Measurements from ENCODE around the gene TSPEAR.
"Not testable (repeated sequence)": the region's sequence is repeated elsewhere in the genome, so short reads cannot be mapped to it uniquely, and the experiment has no call there.

TSPEAR gene

GRCh38 chr21:44702111-44702972 is 9.0 kb downstream of the TSPEAR start:
- DNase-seq (ENCODE audit: low read depth), result no peak

- no peak for DNase-seq (ENCODE audit: low read depth)
Observed at GRCh38 chr21:44701541-44701940, 9.8 kb downstream of the TSPEAR start.

- DNase-seq (ENCODE audit: low read depth), result no peak
Observed at GRCh38 chr21:44701023-44701400, 10.4 kb downstream of the TSPEAR start.

- DNase-seq (ENCODE audit: low read depth), result no peak
Observed at GRCh38 chr21:44700101-44701022, 11.0 kb downstream of the TSPEAR start.

GRCh38 chr21:44699502-44700001 is 11.8 kb downstream of the TSPEAR start:
- DNase-seq (ENCODE audit: low read depth), result no peak

- DNase-seq (ENCODE audit: low read depth), result no peak
Observed at GRCh38 chr21:44697811-44698734, 13.3 kb downstream of the TSPEAR start.

- DNase-seq (ENCODE audit: low read depth), result not testable (repeated sequence)
Observed at GRCh38 chr21:44697172-44697810, 14.1 kb downstream of the TSPEAR start, which contains the start of gene KRTAP10-12. TSS of gene KRTAP10-12 (plus strand) at chr21:44697172. CDS start at chr21:44697202, 30 bp downstream.

GRCh38 chr21:44696572-44696971 is 14.8 kb downstream of the TSPEAR start:
- no peak for DNase-seq (ENCODE audit: low read depth)

- no peak for DNase-seq (ENCODE audit: low read depth)
Observed at GRCh38 chr21:44695641-44696040, 15.7 kb downstream of the TSPEAR start.

- DNase-seq (ENCODE audit: low read depth), result no peak
Observed at GRCh38 chr21:44695184-44695583, 16.2 kb downstream of the TSPEAR start.

- DNase-seq (ENCODE audit: low read depth), result no peak
Observed at GRCh38 chr21:44694776-44695175, 16.6 kb downstream of the TSPEAR start.

- no peak for DNase-seq (ENCODE audit: low read depth)
Observed at GRCh38 chr21:44692798-44693512, 18.4 kb downstream of the TSPEAR start.

- no peak for DNase-seq (ENCODE audit: low read depth)
Observed at GRCh38 chr21:44691686-44692085, 19.7 kb downstream of the TSPEAR start.

GRCh38 chr21:44689740-44690139 is 21.6 kb downstream of the TSPEAR start:
- not testable (repeated sequence) for DNase-seq (ENCODE audit: low read depth)

GRCh38 chr21:44687671-44688070 is 23.7 kb downstream of the TSPEAR start:
- no peak for DNase-seq (ENCODE audit: low read depth)

GRCh38 chr21:44686843-44687561 is 24.4 kb downstream of the TSPEAR start:
- no peak for DNase-seq (ENCODE audit: low read depth)

GRCh38 chr21:44686000-44686781 is 25.2 kb downstream of the TSPEAR start:
- DNase-seq (ENCODE audit: low read depth), result no peak

- DNase-seq (ENCODE audit: low read depth), result not testable (repeated sequence)
Observed at GRCh38 chr21:44685050-44685449, 26.3 kb downstream of the TSPEAR start.

- no peak for DNase-seq (ENCODE audit: low read depth)
Observed at GRCh38 chr21:44684483-44684882, 26.9 kb downstream of the TSPEAR start.
